ENCODE data around the gene ST7.

Gene ST7

GRCh38 chr7:117146511-117146910 lies 193.2 kb downstream of the ST7 start:
- no peak for TF ChIP-seq GATA2 (IDR thresholded peaks at IDR 0.05; ENCODE audit: low read depth, low read length)

- no peak for TF ChIP-seq GATA3 (IDR thresholded peaks at IDR 0.05; ENCODE audit: low read depth, low read length)
- TF ChIP-seq GATA2 (IDR thresholded peaks at IDR 0.05; ENCODE audit: low read depth, low read length) = no peak
Measured at GRCh38 chr7:117148971-117149370, 195.7 kb downstream of the ST7 start.

DNA sequence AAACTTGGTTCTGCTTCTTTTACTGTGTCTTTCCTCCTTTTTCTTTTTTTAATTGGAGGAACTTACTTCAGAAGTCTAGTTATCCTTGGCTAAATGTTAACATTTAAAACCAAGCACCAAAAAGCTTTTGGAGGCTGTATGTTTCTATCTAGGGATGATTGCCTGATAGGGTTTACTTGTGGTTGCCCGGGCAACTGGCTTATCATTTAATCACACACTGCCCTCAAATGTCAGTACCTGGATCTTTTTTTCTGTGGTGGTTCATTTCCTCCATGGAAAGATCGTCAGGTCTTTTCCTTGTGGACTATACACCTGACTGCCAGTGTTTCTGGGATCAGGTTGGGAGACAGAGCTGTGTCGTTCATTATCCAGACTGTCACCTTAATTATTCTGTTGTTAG lies 196.4 kb downstream of the ST7 start:
- TF ChIP-seq GATA3 (IDR thresholded peaks at IDR 0.05; ENCODE audit: low read depth, low read length) (no peak), GATA2 (IDR thresholded peaks at IDR 0.05; ENCODE audit: low read depth, low read length) (peak; percentile 10; the same call in 1 of the 2 replicates)

GRCh38 chr7:117152213-117153007 lies 199.1 kb downstream of the ST7 start:
- no peak for TF ChIP-seq GATA3 (IDR thresholded peaks at IDR 0.05; ENCODE audit: low read depth, low read length)
- no peak for TF ChIP-seq GATA2 (IDR thresholded peaks at IDR 0.05; ENCODE audit: low read depth, low read length)

DNA sequence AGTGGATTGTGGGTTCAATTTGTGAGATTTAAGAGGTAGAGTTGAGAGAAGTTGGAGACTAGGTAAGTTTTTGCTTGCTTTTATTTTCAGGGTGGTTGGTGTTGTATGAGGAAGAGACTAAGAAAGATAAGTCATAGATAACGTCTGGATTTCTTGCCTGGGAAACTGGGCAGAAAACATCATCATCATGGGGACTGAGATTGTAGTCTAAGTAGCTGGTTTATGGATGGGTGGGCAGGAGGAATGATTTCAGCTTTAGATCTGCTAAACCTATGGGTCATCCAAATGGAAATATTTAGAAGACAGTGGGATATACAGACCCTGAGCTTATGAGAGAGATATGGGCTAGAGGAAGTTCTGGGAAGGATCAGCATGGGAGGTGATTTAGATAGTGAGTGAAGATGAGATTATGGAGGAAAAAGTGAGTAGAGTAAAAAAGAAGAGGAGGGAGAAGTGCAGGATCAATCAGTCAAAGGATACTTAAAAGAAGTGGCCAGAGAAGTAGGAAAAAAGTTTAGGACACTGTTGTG lies 199.8 kb downstream of the ST7 start:
- TF ChIP-seq GATA3 (IDR thresholded peaks at IDR 0.05; ENCODE audit: low read depth, low read length) = no peak
- no peak for TF ChIP-seq GATA2 (IDR thresholded peaks at IDR 0.05; ENCODE audit: low read depth, low read length)

DNA sequence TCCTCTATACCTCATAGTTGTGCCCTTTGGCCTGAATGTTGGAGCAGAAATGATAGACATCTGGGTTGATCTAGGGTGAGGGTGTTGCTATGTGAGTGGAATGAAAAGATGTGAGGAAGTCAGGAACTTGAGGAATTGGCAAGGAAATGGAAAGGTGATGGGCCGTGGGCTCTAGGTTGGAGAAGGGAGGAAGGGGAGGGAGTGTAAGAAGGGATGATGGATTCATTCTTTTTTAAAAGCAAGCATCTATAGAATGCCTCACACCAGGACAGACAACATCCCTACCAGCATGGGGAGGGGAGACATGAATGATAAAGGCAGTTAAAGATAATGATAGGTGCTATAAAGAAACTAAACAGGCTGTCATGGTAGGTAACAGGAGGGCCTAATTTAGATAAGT lies 201.4 kb downstream of the ST7 start:
- TF ChIP-seq GATA3 (IDR thresholded peaks at IDR 0.05; ENCODE audit: low read depth, low read length) (no peak), GATA2 (IDR thresholded peaks at IDR 0.05; ENCODE audit: low read depth, low read length) (no peak)

DNA sequence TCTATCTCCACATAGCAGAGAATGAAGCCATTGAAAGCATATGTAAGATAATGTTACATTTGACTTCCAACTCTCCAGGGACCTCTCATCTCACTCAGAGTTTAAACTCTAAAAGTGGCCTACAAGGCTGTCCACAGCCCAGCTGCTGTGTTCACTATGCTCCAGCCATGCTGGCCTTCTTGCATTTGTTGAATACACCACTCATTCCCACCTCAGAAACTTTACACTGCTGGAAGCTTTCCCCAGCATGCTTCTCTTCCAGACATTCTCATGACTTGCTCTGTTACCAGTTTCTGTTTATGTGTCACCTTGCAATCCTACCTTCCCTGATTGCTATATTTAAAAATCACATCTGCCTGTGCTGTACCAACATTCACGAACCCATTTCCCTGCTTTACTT lies 202.4 kb downstream of the ST7 start:
- TF ChIP-seq GATA3 (IDR thresholded peaks at IDR 0.05; ENCODE audit: low read depth, low read length) (no peak), GATA2 (IDR thresholded peaks at IDR 0.05; ENCODE audit: low read depth, low read length) (no peak)

GRCh38 chr7:117157241-117158209 lies 204.2 kb downstream of the ST7 start:
- TF ChIP-seq GATA3 (IDR thresholded peaks at IDR 0.05; ENCODE audit: low read depth, low read length) (no peak), GATA2 (IDR thresholded peaks at IDR 0.05; ENCODE audit: low read depth, low read length) (peak; percentile 38; the same call in 1 of the 2 replicates)

GRCh38 chr7:117158941-117159697 lies 205.8 kb downstream of the ST7 start:
- TF ChIP-seq GATA3 (IDR thresholded peaks at IDR 0.05; ENCODE audit: low read depth, low read length) (no peak), GATA2 (IDR thresholded peaks at IDR 0.05; ENCODE audit: low read depth, low read length) (no peak)

DNA sequence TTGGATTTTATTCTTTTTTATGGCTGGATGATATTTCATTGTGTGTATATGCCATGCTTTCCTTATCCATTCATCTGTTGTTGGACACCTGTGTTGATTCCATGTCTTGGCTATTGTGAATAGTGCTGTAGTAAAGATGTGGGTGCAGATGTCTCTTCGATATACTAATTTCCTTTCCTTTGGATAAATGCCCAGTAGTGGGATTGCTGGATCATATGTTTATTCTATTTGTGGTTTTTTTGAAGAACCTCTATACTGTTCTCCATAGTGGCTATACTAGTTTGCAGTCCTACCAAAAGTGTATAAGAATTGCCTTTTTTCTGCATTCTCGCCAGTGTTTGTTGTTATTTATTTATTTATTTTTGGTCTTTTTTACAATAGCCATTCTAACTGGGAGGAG lies 209.8 kb downstream of the ST7 start:
- no peak for TF ChIP-seq GATA2 (IDR thresholded peaks at IDR 0.05; ENCODE audit: low read depth, low read length)
- no peak for TF ChIP-seq GATA3 (IDR thresholded peaks at IDR 0.05; ENCODE audit: low read depth, low read length)

- TF ChIP-seq GATA2 (IDR thresholded peaks at IDR 0.05; ENCODE audit: low read depth, low read length) = no peak
- TF ChIP-seq GATA3 (IDR thresholded peaks at IDR 0.05; ENCODE audit: low read depth, low read length) = no peak
Measured at GRCh38 chr7:117164620-117165019, 211.3 kb downstream of the ST7 start.

DNA sequence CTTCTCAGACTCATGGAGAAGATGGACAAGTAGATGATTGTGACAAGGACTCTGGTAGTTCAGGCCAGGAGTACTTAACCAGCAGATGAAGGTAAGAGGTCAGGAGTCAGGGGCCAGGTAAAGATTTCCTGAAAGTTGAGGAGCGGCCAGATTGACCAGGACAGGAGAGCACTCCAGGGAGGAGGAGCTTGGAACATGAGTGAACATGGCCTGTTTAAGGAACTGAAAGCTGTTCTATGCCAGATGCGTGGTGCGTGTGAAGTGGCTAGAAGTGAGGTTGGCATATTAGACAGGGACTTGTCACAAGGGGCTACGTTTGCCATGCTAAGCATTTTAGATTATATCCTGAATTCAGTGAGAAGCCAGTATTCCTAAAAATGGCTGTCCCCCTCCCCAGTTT lies 212.4 kb downstream of the ST7 start:
- no peak for TF ChIP-seq GATA2 (IDR thresholded peaks at IDR 0.05; ENCODE audit: low read depth, low read length)
- no peak for TF ChIP-seq GATA3 (IDR thresholded peaks at IDR 0.05; ENCODE audit: low read depth, low read length)

DNA sequence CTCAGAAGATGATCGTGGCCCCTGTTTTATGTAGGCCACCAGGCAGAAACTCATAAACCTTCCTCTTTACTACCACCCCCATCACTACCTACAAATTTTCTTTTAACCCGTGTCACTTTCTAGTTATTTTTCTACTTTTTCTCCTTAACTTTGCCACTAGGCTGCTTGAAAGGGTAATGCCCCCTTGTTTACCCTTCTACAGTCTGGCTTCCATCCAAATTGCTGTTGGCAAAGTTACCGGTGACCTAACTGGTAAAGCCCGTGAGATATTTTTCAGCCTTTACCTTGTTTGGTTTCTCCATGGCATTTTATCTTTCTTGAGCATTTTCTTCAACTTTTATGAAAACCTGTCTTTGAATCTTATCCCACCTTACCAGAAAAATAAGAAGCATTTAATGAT lies 216.6 kb downstream of the ST7 start:
- TF ChIP-seq GATA2 (IDR thresholded peaks at IDR 0.05; ENCODE audit: low read depth, low read length) (no peak), GATA3 (IDR thresholded peaks at IDR 0.05; ENCODE audit: low read depth, low read length) (no peak)

DNA sequence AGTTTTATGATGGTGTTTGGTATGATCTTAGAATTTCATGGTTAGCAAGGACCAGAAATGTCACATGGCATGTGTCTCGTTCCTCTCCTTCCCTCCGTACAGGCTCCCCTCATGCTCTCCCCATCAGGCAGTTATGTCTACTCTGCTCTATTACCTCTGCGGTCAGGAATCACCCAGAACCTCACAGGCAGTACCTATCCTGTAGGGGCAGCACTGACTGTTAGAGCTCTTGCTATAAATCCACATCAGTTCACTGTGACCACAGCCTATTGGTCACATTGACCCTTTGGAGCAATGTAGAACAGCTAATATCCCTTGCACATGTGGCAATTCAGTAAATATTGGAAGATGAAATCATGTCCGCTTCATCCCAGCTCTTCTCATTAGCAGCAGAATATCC lies 217.8 kb downstream of the ST7 start:
- TF ChIP-seq GATA3 (IDR thresholded peaks at IDR 0.05; ENCODE audit: low read depth, low read length) (no peak), GATA2 (IDR thresholded peaks at IDR 0.05; ENCODE audit: low read depth, low read length) (no peak)

Data from SH-SY5Y (cell line).